ENCODE data around the gene PLCB1.
"Not testable (repeated sequence)": the region's sequence is repeated elsewhere in the genome, so short reads cannot be mapped to it uniquely, and the experiment has no call there.

The PLCB1 gene

DNA sequence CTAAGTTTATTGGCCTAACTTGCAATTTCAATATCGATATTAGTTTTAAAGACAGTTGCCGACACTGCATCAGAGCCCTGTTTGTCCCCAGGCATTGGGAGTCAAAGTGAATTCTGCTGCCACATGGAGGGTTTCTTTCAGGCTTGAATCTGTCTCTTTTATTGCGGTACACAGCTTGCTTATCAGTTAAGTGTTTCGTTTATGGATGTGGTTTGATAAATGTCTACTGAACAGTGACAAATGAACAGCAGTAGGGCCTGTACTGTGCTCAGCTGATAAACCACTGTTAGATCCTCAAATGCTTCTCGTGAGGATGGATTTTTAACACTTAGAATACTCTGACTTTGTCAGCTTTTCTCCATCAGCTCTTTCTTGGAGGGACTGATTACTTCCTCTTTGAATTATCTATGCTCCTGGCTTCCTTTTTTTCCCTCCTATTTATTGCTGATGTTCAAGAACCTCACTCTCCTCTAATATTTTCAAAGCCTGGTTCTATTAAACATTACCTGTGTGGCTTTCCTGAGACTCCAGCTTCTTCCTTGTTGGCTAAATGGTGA is 240.8 kb downstream of the PLCB1 start:
- no peak for DNase-seq

DNA sequence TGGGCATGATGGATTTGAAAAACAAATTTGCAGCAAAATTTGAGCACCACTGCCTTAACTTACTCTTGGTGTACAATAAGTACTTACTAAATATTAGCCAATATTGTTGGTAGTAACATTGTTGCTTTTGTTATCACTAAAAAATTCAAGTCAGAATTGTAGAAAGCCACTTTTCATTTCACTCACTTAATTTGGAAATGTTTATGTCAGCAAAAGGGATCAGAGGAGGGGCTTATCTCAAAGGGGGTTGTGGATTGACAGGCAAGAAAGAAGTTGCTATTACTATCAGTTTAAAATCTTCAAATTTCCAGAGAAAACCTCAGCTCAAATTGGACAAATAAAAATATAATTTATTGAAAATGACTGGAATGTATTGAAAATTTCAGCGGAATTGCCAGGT is 241.5 kb downstream of the PLCB1 start:
- DNase-seq, result no peak

DNA sequence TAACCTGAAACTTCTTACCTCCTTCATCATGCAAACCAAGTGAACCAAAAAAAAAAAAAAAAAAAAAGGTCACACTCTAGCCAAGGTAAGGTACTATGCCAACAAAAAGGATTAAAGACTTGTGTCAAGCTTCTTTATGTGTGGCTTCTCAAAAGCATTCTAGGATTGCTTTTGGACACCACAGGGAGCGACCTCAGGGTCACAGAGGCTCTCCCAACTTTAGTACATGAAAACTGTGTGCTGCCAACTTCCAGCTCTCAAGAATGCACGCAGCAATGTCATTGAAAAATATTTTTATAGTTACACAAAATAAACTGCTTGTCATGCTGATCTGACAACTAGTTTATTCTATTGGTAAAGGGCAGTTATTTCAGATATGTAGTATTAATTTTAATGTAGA is 243.8 kb downstream of the PLCB1 start:
- DNase-seq, result no peak

DNA sequence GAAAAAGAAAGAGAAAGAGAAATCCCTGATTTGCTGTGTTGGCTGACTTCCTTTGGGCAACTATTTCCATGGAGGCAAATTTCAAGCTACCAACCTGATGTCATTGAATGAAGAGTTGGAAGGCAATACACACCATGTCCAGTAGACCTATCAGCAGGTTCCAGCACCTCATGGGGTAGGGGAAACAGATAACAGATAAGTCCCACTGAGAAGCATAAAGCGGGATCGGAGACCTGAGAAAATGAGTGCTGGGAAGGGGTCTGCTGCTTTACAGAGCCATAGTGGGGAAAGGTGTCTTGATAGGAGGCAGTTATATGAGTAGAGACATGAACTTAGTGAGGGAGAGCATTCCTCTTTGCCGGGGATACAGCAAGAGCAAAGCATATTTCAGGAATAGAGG is 244.9 kb downstream of the PLCB1 start:
- DNase-seq, result no peak

DNA sequence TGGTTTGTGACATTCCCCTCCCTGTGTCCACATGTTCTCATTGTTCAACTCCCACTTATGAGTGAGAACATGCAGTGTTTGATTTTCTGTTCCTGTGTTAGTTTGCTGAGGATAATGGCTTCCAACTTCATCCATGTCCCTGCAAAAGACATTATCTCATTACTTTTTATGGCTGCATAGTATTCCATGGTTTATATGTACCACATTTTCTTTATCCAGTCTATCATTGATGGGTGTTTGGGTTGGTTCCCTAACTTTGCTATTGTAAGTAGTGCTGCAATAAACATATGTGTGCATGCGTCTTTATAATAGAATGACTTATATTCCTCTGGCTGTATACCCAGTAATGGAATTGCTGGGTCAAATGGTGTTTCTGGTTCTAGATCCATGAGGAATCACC is 247.1 kb downstream of the PLCB1 start:
- DNase-seq, result not testable (repeated sequence)

GRCh38 chr20:8385247-8385646 is 253.2 kb downstream of the PLCB1 start:
- no peak for DNase-seq

- DNase-seq, result no peak
Measured at GRCh38 chr20:8386991-8387390, 254.9 kb downstream of the PLCB1 start.

- DNase-seq, result peak; percentile 56
Measured at GRCh38 chr20:8388141-8388540, 256.1 kb downstream of the PLCB1 start.

DNA sequence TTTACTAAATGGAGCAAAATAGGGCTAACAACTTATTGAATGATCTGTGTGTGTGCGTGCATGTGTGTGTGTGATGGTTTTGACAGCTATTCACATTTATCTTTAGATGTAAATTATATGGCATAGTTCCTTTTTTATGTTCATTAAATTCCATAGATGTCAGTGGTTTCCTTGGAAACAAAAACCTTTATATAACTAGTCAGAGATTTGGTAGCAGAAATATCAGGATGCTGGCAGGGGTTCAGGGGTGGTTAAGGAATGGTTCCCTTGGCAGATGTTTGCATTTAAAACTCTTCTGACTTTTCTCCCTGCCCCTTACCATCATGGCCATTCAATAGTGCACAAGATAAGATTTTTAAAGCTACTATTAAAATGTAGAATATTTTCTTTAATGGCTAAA is 256.6 kb downstream of the PLCB1 start:
- DNase-seq, result no peak

GRCh38 chr20:8389381-8390036 is 257.4 kb downstream of the PLCB1 start:
- DNase-seq, result no peak

DNA sequence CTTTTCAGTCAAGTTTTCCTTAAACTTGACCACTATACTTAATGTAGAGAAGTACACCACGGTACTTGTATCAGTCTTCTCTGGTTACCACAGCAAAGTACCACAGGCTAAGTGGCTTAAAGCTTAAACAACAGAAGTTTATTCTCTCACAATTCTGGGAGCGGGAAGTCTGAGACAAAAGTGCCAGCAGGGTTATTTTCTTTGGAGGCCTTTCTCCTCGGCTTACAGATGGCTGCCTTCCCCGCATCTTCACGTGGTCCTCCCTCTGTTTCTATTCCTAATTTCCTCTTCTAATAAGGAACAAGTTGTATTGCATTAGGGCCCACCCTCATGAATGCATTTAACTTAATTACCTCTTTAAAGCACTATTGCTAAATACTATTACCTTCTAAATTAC is 258.0 kb downstream of the PLCB1 start:
- DNase-seq, result no peak

DNA sequence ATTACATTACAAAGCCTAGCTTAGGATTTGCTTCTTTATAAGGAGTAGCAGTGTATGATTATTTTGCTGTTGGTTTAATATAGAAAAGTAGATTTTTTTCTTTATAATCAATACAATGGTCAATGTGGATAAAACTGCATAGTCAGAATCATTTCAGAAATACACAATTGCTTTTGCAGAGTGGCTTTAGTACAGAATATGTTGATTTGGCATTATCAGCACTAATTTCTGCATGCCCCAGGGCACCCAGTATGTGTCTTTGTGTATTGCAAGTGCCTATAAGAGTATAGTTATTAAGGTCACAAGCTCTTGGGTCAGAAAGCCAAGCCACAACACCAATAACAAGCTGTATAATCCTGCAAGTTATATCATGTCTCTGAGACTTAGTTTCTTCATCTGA is 258.4 kb downstream of the PLCB1 start:
- no peak for DNase-seq

GRCh38 chr20:8393381-8393780 is 261.3 kb downstream of the PLCB1 start:
- no peak for DNase-seq

DNA sequence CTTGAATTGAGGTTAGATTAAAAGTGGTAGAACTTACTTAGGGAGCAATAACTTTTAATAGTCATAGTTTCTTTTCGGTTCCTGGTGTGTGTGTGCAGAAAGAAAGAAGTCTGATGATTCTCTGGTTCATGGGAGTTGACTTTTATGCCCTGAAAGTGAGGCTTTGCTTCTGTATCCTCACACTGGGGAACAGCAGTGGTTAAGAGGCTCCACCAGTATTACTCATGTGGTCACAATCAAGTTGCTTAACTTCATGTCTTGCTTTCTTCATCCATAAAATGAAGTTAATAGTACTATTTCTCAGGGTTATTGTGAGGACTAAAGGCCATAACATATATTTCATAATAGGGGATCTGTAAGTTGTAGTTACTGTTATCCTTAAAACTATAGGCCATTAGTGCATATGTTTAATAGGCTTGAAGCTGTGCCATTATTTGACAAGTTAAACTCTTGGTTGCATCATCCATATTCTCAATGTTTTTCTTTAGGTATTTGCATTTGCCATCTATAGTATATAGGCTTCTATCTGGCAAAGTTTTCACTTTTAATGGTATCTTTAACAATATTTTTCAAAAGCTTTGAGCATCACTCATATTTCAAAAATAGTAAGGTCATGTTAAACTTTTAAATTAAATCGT is 262.4 kb downstream of the PLCB1 start:
- DNase-seq, result no peak

- DNase-seq, result no peak
Measured at GRCh38 chr20:8395956-8396355, 263.9 kb downstream of the PLCB1 start.

GRCh38 chr20:8398263-8399051 is 266.4 kb downstream of the PLCB1 start:
- DNase-seq, result no peak

DNA sequence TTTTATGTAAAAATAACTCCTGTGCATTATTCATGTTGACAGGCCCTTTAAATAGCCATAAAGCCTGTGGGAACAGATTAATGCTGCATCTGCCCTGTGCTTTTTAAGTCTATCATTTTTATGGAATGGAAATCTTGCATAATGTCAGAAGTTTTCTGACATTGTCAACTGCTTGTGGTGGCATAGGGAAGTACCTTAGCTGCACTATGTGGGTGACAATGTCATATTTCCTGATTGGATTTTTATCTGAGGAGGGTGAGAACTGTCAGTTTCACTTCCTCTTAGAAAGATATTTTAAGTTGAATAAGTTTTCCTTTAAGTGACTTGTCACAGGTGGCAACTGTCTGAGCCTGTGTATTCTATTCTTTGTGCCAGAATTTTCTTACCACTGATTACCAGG is 267.9 kb downstream of the PLCB1 start:
- no peak for DNase-seq

GRCh38 chr20:8400486-8400885 is 268.4 kb downstream of the PLCB1 start:
- DNase-seq, result no peak

GRCh38 chr20:8401556-8401955 is 269.5 kb downstream of the PLCB1 start:
- DNase-seq, result no peak

GRCh38 chr20:8402798-8403197 is 270.7 kb downstream of the PLCB1 start:
- no peak for DNase-seq

- no peak for DNase-seq
Measured at GRCh38 chr20:8404912-8405635, 273.0 kb downstream of the PLCB1 start.

DNA sequence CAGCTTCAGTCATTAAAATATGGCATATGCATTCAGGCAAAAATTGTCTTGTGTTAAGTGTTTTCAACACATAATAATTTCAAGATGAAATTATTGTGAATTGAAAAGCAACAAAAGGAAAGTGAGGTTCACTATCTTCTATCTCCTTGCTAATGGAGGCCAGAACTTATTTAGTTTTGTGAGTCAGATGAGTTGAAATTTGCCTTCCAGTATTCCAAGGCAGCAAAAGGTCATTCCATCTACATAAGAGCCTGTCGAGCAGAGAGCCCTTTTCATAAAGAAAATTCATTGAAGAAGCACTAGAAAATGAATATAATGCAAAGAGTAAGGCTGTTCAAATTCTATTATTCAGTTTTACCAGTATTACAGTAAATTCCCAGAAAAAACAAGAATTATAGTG is 274.3 kb downstream of the PLCB1 start:
- DNase-seq, result no peak

All from NCI-H1048 (cell line).